Neural progenitor cell (in vitro differentiated cells): ENCODE measurements around the gene PPFIA2. TPM values are rescaled to one million over a fixed set of nuclear protein-coding genes. Genes with fewer than 3 reads are reported as not detected.
A peak's percentile ranks its signal among the peaks of the same experiment; 100 is the strongest.

Experiments used
- DNase-seq: peaks from one replicate; pipeline ENCODE4 v3.0.0-alpha.2; 2016; ENCODE audit warnings: low spot score
- H2AFZ ChIP-seq: fragments of 200-600 bp; sonication (generic); replicated peaks from 2 replicates; pipeline ENCODE4 v1.6.1; 2016; ENCODE audit warnings: antibody characterized with exemption
- H3F3A ChIP-seq: fragments of 200-600 bp; sonication (generic); 2 replicates; pipeline ENCODE4 v1.6.1; 2016; ENCODE audit warnings: antibody characterized with exemption, low read depth
- H3K27ac ChIP-seq: fragments of 200-600 bp; sonication (generic); 2 replicates; pipeline ENCODE4 v1.5.1; 2016; ENCODE audit warnings: mild to moderate bottlenecking
- H3K27me3 ChIP-seq: fragments of 200-600 bp; sonication (generic); 2 replicates; pipeline ENCODE4 v1.6.1; 2016; ENCODE audit warnings: mild to moderate bottlenecking, moderate library complexity
- H3K36me3 ChIP-seq: fragments of 200-600 bp; sonication (generic); 2 replicates; pipeline ENCODE4 v1.5.1; 2016
- H3K4me1 ChIP-seq: fragments of 200-600 bp; sonication (generic); 2 replicates; pipeline ENCODE4 v1.6.1; 2016; ENCODE audit warnings: mixed run types
- H3K4me2 ChIP-seq: fragments of 200-600 bp; sonication (generic); 2 replicates; pipeline ENCODE4 v1.6.1; 2016
- H3K4me3 ChIP-seq: fragments of 200-600 bp; sonication (generic); 2 replicates; pipeline ENCODE4 v1.5.1; 2016
- H3K79me2 ChIP-seq: fragments of 200-600 bp; sonication (generic); 2 replicates; pipeline ENCODE4 v1.6.1; 2016; ENCODE audit warnings: low read depth
- H3K9ac ChIP-seq: fragments of 200-600 bp; sonication (generic); 2 replicates; pipeline ENCODE4 v1.6.1; 2016
- H3K9me3 ChIP-seq: fragments of 200-600 bp; sonication (generic); 2 replicates; pipeline ENCODE4 v1.5.1; 2016; ENCODE audit warnings: low read depth
- H4K20me1 ChIP-seq: fragments of 200-600 bp; sonication (generic); 2 replicates; pipeline ENCODE4 v1.6.1; 2016; ENCODE audit warnings: low read depth
- H3K27ac Mint-ChIP-seq: 3 replicates; pipeline ENCODE4 v1.8.0; 2021; ENCODE audit warnings: mixed read lengths
- H3K27me3 Mint-ChIP-seq: 2 replicates; pipeline ENCODE4 v1.8.0; 2022; ENCODE audit warnings: low read depth, mild to moderate bottlenecking, inconsistent platforms, moderate library complexity, mixed read lengths; ENCODE audit not compliant: insufficient read depth
- H3K36me3 Mint-ChIP-seq: 3 replicates; pipeline ENCODE4 v1.8.0; 2021; ENCODE audit warnings: mixed read lengths
- H3K4me1 Mint-ChIP-seq: 3 replicates; pipeline ENCODE4 v1.8.0; 2021; ENCODE audit warnings: mixed read lengths
- H3K4me3 Mint-ChIP-seq: 3 replicates; pipeline ENCODE4 v1.8.0; 2021; ENCODE audit warnings: mild to moderate bottlenecking, moderate library complexity, mixed read lengths
- H3K9me3 Mint-ChIP-seq: 3 replicates; pipeline ENCODE4 v1.8.0; 2020; ENCODE audit warnings: mixed read lengths
- EZH2 ChIP-seq: fragments of 200-600 bp; sonication (generic); IDR thresholded peaks from 2 replicates; pipeline ENCODE4 v1.6.1; 2017; ENCODE audit warnings: antibody characterized with exemption, mild to moderate bottlenecking, moderate library complexity
- EZH2phosphoT487 ChIP-seq: fragments of 200-600 bp; sonication (generic); IDR thresholded peaks from 2 replicates; pipeline ENCODE4 v1.6.1; 2017; ENCODE audit warnings: antibody characterized with exemption
- total RNA-seq: library from RNA; depleted of rRNA; stranded (reverse); fragments of >200 nt; gene quantifications from 2 replicates; pipeline ENCODE4 v1.2.3, GENCODE V29; 2015; ENCODE audit warnings: low replicate concordance
- TF ChIP-seq, protein P1 (sequence below): fragments of 200-600 bp; sonication (generic); IDR thresholded peaks from 2 replicates; pipeline ENCODE4 v1.5.1; 2017; ENCODE audit warnings: antibody characterized with exemption, mild to moderate bottlenecking

The PPFIA2 gene
- total RNA-seq, 1 donor from 2014 or later: 1.4 TPM

GRCh38 chr12:81797100-81797499 lies 38.0 kb upstream of the PPFIA2 start:
- H3K27me3 ChIP-seq: no peaks in the 10 kb centered on the region
- no peak for TF ChIP-seq EZH2phosphoT487
- TF ChIP-seq, protein P1, sequence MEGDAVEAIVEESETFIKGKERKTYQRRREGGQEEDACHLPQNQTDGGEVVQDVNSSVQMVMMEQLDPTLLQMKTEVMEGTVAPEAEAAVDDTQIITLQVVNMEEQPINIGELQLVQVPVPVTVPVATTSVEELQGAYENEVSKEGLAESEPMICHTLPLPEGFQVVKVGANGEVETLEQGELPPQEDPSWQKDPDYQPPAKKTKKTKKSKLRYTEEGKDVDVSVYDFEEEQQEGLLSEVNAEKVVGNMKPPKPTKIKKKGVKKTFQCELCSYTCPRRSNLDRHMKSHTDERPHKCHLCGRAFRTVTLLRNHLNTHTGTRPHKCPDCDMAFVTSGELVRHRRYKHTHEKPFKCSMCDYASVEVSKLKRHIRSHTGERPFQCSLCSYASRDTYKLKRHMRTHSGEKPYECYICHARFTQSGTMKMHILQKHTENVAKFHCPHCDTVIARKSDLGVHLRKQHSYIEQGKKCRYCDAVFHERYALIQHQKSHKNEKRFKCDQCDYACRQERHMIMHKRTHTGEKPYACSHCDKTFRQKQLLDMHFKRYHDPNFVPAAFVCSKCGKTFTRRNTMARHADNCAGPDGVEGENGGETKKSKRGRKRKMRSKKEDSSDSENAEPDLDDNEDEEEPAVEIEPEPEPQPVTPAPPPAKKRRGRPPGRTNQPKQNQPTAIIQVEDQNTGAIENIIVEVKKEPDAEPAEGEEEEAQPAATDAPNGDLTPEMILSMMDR: peak; percentile 67
- peaks cover 2% of the 10 kb centered on the region for H3K27me3 Mint-ChIP-seq
- H3K4me1 ChIP-seq: peaks cover 3% of the 10 kb centered on the region
- no peaks in the 10 kb centered on the region for H3K36me3 Mint-ChIP-seq
- no peak overlapping the region for H3K9ac ChIP-seq
- peak overlapping the region; percentile 27 for H2AFZ ChIP-seq
- H3K4me3 Mint-ChIP-seq: no peak overlapping the region
- no peaks in the 10 kb centered on the region for H3F3A ChIP-seq
- no peaks in the 10 kb centered on the region for H3K9me3 Mint-ChIP-seq
- no peaks in the 10 kb centered on the region for H3K79me2 ChIP-seq
- DNase-seq: peak; percentile 38
- H3K27ac Mint-ChIP-seq: no peak overlapping the region
- H4K20me1 ChIP-seq: no peaks in the 10 kb centered on the region
- peaks cover 12% of the 10 kb centered on the region for H3K4me1 Mint-ChIP-seq
- no peak overlapping the region for H3K4me3 ChIP-seq
- H3K9me3 ChIP-seq: no peaks in the 10 kb centered on the region
- H3K27ac ChIP-seq: no peak overlapping the region
- H3K4me2 ChIP-seq: no peak overlapping the region
- H3K36me3 ChIP-seq: no peaks in the 10 kb centered on the region

GRCh38 chr12:81792666-81793065 lies 33.5 kb upstream of the PPFIA2 start:
- TF ChIP-seq, protein P1: no peak
- TF ChIP-seq EZH2phosphoT487: no peak
- TF ChIP-seq EZH2: no peak
- no peaks in the 10 kb centered on the region for H4K20me1 ChIP-seq
- no peak overlapping the region for H3K9ac ChIP-seq
- H3K9me3 ChIP-seq: no peaks in the 10 kb centered on the region
- H3K36me3 Mint-ChIP-seq: no peaks in the 10 kb centered on the region
- H3K27ac Mint-ChIP-seq: no peak overlapping the region
- no peak for DNase-seq
- H3K36me3 ChIP-seq: no peaks in the 10 kb centered on the region
- no peaks in the 10 kb centered on the region for H3F3A ChIP-seq
- no peak overlapping the region for H3K4me3 Mint-ChIP-seq
- no peaks in the 10 kb centered on the region for H3K9me3 Mint-ChIP-seq
- no peaks in the 10 kb centered on the region for H3K4me1 ChIP-seq
- no peaks in the 10 kb centered on the region for H3K27me3 ChIP-seq
- no peaks in the 10 kb centered on the region for H3K4me1 Mint-ChIP-seq
- no peaks in the 10 kb centered on the region for H3K79me2 ChIP-seq
- H3K4me3 ChIP-seq: no peak overlapping the region
- H3K4me2 ChIP-seq: no peak overlapping the region
- H2AFZ ChIP-seq: no peak overlapping the region
- H3K27me3 Mint-ChIP-seq: no peaks in the 10 kb centered on the region
- H3K27ac ChIP-seq: no peak overlapping the region

DNA sequence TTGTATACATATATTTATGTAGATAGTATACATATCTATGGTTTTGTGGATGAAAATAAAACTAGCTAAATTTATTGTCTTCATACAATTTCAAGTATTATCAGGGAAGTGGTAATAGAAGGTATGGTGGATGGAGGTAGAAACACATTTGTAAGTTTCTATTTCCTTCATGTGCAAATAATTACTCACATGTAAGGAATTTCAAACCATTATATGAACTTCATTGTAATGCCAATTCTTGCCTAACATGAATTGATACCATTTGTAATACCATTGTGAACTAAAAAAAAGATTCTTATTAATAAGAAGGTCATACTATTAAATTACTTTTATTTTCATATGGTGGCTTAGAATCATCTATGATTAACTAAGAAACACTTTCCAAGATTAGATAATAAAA lies 20.1 kb upstream of the PPFIA2 start:
- no peaks in the 10 kb centered on the region for H3K79me2 ChIP-seq
- Mint-ChIP-seq H3K27me3 (no peaks in the 10 kb centered on the region), H3K4me1 (no peaks in the 10 kb centered on the region), H3K9me3 (no peaks in the 10 kb centered on the region), H3K27ac (no peak overlapping the region), H3K4me3 (no peak overlapping the region), H3K36me3 (no peaks in the 10 kb centered on the region)
- no peaks in the 10 kb centered on the region for H3K36me3 ChIP-seq
- no peak overlapping the region for H3K4me3 ChIP-seq
- no peaks in the 10 kb centered on the region for H4K20me1 ChIP-seq
- H3K9ac ChIP-seq: no peak overlapping the region
- H2AFZ ChIP-seq: no peak overlapping the region
- H3K27ac ChIP-seq: no peak overlapping the region
- no peak overlapping the region for H3K4me2 ChIP-seq
- no peaks in the 10 kb centered on the region for H3K27me3 ChIP-seq
- no peak for DNase-seq
- TF ChIP-seq EZH2 (no peak), EZH2phosphoT487 (no peak)
- TF ChIP-seq, protein P1: no peak
- no peaks in the 10 kb centered on the region for H3K4me1 ChIP-seq
- no peaks in the 10 kb centered on the region for H3F3A ChIP-seq
- no peaks in the 10 kb centered on the region for H3K9me3 ChIP-seq
